Measurements from ENCODE around the gene ISM2.

The ISM2 gene

GRCh38 chr14:77507762-77508161, 9.1 kb upstream of the ISM2 start:
- DNase-seq (ENCODE audit: low read depth in 3 of 3), result no peak

- DNase-seq (ENCODE audit: low read depth in 3 of 3), result no peak
These were observed 6.4 kb upstream of the ISM2 start for GRCh38 chr14:77505031-77505430.

GRCh38 chr14:77503138-77503537, 4.5 kb upstream of the ISM2 start:
- DNase-seq (ENCODE audit: low read depth in 3 of 3), result no peak

GRCh38 chr14:77502109-77502782, 3.6 kb upstream of the ISM2 start:
- DNase-seq (ENCODE audit: low read depth in 3 of 3), result no peak

- no peak for DNase-seq (ENCODE audit: low read depth in 3 of 3)
These were observed 440 bp upstream of the ISM2 start for GRCh38 chr14:77498984-77499527.

GRCh38 chr14:77495334-77495733, 3.3 kb downstream of the ISM2 start:
- DNase-seq (ENCODE audit: low read depth in 3 of 3), result no peak

- no peak for DNase-seq (ENCODE audit: low read depth in 3 of 3)
These were observed 7.6 kb downstream of the ISM2 start for GRCh38 chr14:77491056-77491455.

- no peak for DNase-seq (ENCODE audit: low read depth in 3 of 3)
These were observed 8.1 kb downstream of the ISM2 start for GRCh38 chr14:77490347-77490986.

- DNase-seq (ENCODE audit: low read depth in 3 of 3), result no peak
These were observed 9.6 kb downstream of the ISM2 start for GRCh38 chr14:77489041-77489440.

- DNase-seq (ENCODE audit: low read depth in 3 of 3), result no peak
These were observed 10.1 kb downstream of the ISM2 start for GRCh38 chr14:77488558-77488957.

GRCh38 chr14:77485901-77486678, 12.5 kb downstream of the ISM2 start:
- DNase-seq (ENCODE audit: low read depth in 3 of 3), result no peak

- no peak for DNase-seq (ENCODE audit: low read depth in 3 of 3)
These were observed 13.4 kb downstream of the ISM2 start for GRCh38 chr14:77485256-77485655.

- no peak for DNase-seq (ENCODE audit: low read depth in 3 of 3)
These were observed 16.2 kb downstream of the ISM2 start for GRCh38 chr14:77482422-77482821.

GRCh38 chr14:77478796-77479195, 19.8 kb downstream of the ISM2 start:
- no peak for DNase-seq (ENCODE audit: low read depth in 3 of 3)

GRCh38 chr14:77478029-77478428, 20.6 kb downstream of the ISM2 start:
- no peak for DNase-seq (ENCODE audit: low read depth in 3 of 3)

GRCh38 chr14:77475432-77476115, 23.0 kb downstream of the ISM2 start:
- no peak for DNase-seq (ENCODE audit: low read depth in 3 of 3)

GRCh38 chr14:77474479-77475177, 24.0 kb downstream of the ISM2 start:
- DNase-seq (ENCODE audit: low read depth in 3 of 3), result no peak

GRCh38 chr14:77473921-77474320, 24.7 kb downstream of the ISM2 start:
- no peak for DNase-seq (ENCODE audit: low read depth in 3 of 3)

- no peak for DNase-seq (ENCODE audit: low read depth in 3 of 3)
These were observed 28.3 kb downstream of the ISM2 start for GRCh38 chr14:77470224-77470870.

GRCh38 chr14:77469539-77469938, 29.1 kb downstream of the ISM2 start:
- DNase-seq (ENCODE audit: low read depth in 3 of 3), result no peak

- no peak for DNase-seq (ENCODE audit: low read depth in 3 of 3)
These were observed 29.5 kb downstream of the ISM2 start for GRCh38 chr14:77469067-77469505.

Measured in stimulated activated CD4-positive, alpha-beta T cell treated with anti-CD3 and anti-CD28 coated beads, TNF-alpha, amount 100 ng/mL, for 48 hours (primary cell).